Measurements from ENCODE around the gene ATG9A. TPM values are rescaled to one million over a fixed set of nuclear protein-coding genes. Genes with fewer than 3 reads are reported as not detected.

ATG9A gene
- total RNA-seq, 1 donor from 2014 or later = 46.5 TPM

- DNase-seq = no peak
These were observed 7.4 kb downstream of the ATG9A start for GRCh38 chr2:219221957-219222518.

GRCh38 chr2:219220652-219221402 is 8.6 kb downstream of the ATG9A start:
- no peak for DNase-seq

- DNase-seq = no peak
These were observed 9.5 kb downstream of the ATG9A start for GRCh38 chr2:219219784-219220532.

- peak; percentile 95 for DNase-seq
These were observed 10.4 kb downstream of the ATG9A start, which contains the start of gene ABCB6 for GRCh38 chr2:219218732-219219701. Gene ABCB6 (minus strand): TSS chr2:219218958. CDS start chr2:219218673, 285 bp downstream.

GRCh38 chr2:219218217-219218731 is 11.2 kb downstream of the ATG9A start:
- DNase-seq = peak; percentile 78

DNA sequence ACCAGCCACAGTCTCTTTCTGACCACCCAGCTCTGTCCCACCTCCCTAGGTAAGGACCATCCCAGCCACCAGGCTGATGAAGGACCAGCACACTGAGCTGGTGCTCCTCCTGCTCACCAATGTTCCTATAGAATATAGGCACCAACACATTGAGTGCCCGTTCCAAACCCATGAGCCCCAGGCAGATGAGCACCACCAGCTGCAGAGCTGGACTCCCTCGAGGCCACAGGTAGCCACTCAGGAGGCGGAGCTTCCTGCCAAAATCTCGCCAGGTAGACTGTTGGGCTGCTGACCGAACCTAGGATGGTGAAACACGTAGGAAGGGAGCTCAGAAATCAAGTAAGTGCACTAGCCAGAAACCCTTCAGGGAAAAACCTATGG is 12.9 kb downstream of the ATG9A start:
- DNase-seq = no peak

GRCh38 chr2:219215871-219216534 is 13.4 kb downstream of the ATG9A start:
- no peak for DNase-seq

- no peak for DNase-seq
These were observed 14.7 kb downstream of the ATG9A start for GRCh38 chr2:219214786-219215185.

DNA sequence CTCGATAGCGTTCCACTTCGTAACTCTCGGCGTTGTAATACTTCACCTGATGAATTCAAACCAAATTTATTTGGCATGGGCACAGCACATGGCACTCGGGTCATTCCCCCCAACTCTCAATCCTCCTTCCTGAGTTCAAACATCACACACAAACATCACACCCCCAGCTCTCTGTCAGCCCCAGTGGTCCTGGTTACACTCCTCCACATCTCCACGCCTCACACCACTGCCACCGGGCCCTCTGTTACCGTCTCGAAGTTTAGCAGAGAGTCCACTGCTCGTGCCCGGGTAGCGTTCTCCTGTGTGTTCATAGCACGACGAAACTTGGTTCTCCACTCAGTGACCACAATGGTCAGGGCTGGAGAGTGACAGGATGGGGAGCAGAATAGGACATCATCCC is 15.3 kb downstream of the ATG9A start:
- DNase-seq = no peak

- no peak for DNase-seq
These were observed 15.9 kb downstream of the ATG9A start for GRCh38 chr2:219213486-219214071.

DNA sequence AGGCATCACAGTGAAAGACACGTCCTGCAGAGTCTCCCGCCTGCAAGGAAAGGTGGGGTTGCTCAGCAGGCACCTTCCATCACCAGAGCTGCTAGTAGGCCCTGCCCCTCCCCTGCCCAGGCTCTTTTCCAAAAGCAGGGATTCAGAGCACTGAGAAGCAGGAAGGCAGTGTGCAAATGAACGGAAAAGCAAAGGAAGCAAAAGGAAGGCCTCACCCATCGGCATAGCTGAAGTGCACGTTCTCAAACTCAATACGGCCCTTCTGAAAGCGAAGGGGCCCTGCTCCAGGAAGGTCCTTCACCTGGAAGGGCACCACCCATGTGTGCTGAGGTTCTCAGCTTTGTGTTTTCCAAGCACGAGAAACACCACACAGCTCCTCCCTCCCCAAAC is 16.4 kb downstream of the ATG9A start:
- no peak for DNase-seq

- DNase-seq = no peak
These were observed 18.5 kb downstream of the ATG9A start for GRCh38 chr2:219210886-219211362.

DNA sequence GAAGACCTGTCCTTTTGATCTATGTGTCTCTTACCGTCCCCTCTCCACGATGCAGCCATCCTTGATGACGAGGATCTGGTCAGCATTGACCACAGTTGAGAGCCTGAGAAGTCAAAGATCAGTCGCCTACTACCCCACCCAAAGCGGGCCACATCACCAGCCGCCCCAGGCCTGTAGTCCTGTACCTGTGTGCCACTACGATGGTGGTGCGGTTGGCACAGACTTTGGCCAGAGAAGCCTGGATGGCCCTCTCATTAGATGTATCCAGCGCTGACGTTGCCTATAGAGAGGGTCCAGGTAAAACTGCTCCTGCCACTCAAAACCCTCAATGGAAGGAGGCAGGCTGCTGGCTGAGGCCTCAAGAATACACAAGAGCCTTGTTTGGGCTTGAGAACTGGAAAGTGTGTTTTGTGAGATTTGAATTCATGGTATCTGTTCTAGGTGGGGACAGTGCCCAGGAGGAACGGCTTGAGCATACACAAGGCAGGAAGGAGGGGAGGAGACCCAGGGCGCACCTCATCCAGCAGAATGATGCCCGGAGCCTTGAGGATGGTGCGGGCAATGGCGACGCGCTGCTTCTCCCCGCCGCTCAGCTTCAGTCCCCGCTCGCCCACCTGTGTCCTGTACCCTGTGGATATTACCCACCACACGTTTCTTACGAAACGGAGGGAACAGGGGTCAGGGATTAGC is 19.1 kb downstream of the ATG9A start:
- no peak for DNase-seq

GRCh38 chr2:219209236-219210195 is 19.9 kb downstream of the ATG9A start:
- no peak for DNase-seq

- peak; percentile 45 for DNase-seq
These were observed 21.3 kb downstream of the ATG9A start for GRCh38 chr2:219207884-219208740.

DNA sequence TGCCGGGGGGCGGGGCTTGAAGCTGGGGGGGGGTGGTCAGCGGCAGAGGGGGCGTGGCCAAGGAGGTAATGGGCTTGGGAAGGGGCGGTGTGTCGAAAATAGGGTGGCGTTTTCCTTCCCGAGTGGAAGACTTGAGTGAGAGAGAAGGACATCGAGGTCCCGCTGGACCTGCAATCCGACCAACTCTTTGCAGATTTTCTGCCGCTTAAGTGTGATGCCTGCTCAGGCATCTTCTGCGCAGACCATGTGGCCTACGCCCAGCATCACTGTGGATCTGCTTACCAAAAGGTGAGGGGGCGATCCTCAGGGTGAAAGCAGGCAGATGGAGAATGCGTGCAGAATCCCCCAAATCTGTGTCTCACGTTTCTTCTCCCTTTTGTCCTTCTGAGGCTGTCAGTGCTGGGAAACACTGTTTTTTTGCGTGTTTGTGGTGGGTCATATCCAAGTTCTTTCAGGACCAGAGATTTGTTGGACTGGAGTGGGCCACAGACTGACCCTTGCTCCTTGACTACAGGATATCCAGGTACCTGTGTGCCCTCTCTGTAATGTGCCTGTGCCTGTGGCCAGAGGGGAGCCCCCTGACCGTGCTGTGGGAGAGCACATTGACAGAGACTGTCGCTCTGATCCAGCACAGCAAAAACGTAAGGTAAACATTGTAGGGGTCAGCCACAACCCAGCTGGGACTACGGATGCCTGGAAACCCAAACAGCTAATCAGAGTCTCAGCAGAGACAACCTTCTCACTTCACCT is 22.1 kb downstream of the ATG9A start:
- peak; percentile 7 for DNase-seq

- DNase-seq = peak; percentile 96
These were observed 22.9 kb downstream of the ATG9A start, which contains the start of gene ZFAND2B for GRCh38 chr2:219206328-219207133. Gene ZFAND2B (plus strand): TSS chr2:219206782. CDS start chr2:219206988, 206 bp downstream.
